BJ (cell line): ENCODE results near the gene MYO1D. TPM values are rescaled to one million over a fixed set of nuclear protein-coding genes. Genes with fewer than 3 reads are reported as not detected.
"Not testable (repeated sequence)": the region's sequence is repeated elsewhere in the genome, so short reads cannot be mapped to it uniquely, and the experiment has no call there.

ENCODE experiments used
- CTCF ChIA-PET: fragments of 350-600 bp; formaldehyde crosslinking; extraction: SDS; loops from one replicate; lab custom pipeline; 2021; ENCODE audit warnings: antibody characterized with exemption, inconsistent platforms; lab: Yijun Ruan, JAX
- POLR2A ChIA-PET: fragments of 300-600 bp; sonication (Branson Sonifier 250); formaldehyde crosslinking; extraction: SDS; loops from one replicate; lab custom pipeline; 2021; ENCODE audit warnings: antibody characterized with exemption; lab: Charles Lee
- DNase-seq: peaks from one replicate; pipeline ENCODE4 v3.0.0-alpha.2; 2011; ENCODE audit warnings: low read depth
- H3K27me3 ChIP-seq: 2 replicates; pipeline ENCODE4 v1.6.0; 2011; ENCODE audit warnings: low read length; ENCODE audit not compliant: control insufficient read depth, insufficient read depth
- H3K36me3 ChIP-seq: 2 replicates; pipeline ENCODE4 v1.5.1; 2011; ENCODE audit warnings: low read length; ENCODE audit not compliant: control insufficient read depth, insufficient read depth
- H3K4me3 ChIP-seq: 2 replicates; pipeline ENCODE4 v1.5.1; 2011; ENCODE audit warnings: low read depth, mild to moderate bottlenecking, control low read depth, low read length
- polyA plus RNA-seq: library from polyadenylated mRNA; depleted of rRNA; stranded (reverse); fragments of >200 nt; gene quantifications from 2 replicates; pipeline ENCODE4 v1.2.3, GENCODE V29; 2011
- TF ChIP-seq, protein P1 (sequence below): IDR thresholded peaks from 2 replicates; pipeline ENCODE4 v1.5.1; 2011; ENCODE audit warnings: low read depth, mild to moderate bottlenecking, control low read depth, inconsistent platforms, low read length, moderate library complexity; ENCODE audit not compliant: insufficient read depth

Gene MYO1D
- polyA plus RNA-seq, 1 experiment: 23.6 TPM

DNA sequence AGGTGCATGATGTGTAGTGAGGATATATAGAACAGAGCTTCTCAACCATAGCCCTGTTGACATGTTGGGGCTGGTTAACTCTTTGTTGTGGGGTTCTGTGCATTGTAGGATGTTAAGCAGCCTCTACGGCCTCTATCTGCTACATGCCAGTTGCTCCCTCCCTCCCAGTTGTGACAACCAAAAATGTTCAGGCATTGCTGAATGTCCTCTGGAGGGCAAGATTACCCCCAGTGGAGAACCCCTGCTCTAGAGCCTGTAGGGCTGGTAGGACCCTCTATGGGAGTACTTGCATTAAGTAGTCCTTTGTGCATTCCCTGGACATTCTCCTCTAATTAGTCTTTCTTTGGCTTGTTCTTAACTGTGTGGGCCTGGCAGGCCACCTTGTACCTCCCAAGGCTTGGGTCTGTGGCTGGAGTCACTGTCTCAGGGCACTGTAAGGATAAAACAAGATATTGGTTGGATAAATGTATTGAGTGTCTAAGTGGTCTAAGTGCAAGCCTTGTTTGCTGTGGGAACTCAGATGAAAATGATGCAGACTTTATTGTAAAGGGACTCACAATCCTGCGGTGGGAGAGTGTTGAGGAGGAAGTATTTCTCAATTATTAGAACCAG lies 19.8 kb upstream of the MYO1D start:
- ChIA-PET CTCF (interaction anchor here (1.2 to 2.1 kb wide), 3 partner anchors 13 to 20 kb away, joined by 3 to 11 read pairs (median 10); partner anchors contain the start of gene MYO1D), POLR2A (no interaction called here)

DNA sequence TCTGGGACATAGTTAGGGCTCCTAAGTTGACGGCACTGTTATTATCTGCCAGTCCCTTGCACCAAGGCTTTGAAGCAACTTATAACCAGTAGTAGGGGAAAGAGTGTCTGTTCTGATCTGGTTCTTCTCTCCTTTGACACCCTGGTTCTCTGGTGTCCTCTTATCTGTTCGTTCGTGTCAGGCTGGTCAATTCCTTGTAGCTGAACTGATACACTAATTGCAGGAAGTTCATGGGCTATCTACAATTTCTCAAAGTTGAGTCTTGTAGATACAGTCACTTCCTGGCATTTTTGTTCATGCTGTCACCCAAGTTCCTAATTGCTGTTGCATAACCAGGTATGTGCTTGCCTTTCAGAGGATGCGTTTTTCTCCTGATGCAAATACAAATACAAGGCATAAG lies 17.3 kb upstream of the MYO1D start:
- no peaks in the 10 kb centered on the region for H3K27me3 ChIP-seq
- no peak for DNase-seq
- H3K36me3 ChIP-seq: no peaks in the 10 kb centered on the region
- ChIA-PET CTCF (no interaction called here), POLR2A (no interaction called here)
- TF ChIP-seq, protein P1, sequence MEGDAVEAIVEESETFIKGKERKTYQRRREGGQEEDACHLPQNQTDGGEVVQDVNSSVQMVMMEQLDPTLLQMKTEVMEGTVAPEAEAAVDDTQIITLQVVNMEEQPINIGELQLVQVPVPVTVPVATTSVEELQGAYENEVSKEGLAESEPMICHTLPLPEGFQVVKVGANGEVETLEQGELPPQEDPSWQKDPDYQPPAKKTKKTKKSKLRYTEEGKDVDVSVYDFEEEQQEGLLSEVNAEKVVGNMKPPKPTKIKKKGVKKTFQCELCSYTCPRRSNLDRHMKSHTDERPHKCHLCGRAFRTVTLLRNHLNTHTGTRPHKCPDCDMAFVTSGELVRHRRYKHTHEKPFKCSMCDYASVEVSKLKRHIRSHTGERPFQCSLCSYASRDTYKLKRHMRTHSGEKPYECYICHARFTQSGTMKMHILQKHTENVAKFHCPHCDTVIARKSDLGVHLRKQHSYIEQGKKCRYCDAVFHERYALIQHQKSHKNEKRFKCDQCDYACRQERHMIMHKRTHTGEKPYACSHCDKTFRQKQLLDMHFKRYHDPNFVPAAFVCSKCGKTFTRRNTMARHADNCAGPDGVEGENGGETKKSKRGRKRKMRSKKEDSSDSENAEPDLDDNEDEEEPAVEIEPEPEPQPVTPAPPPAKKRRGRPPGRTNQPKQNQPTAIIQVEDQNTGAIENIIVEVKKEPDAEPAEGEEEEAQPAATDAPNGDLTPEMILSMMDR: no peak
- no peak overlapping the region for H3K4me3 ChIP-seq

More for the DNA sequence above, 19.8 kb upstream of the MYO1D start:
- DNase-seq: no peak
- Histone ChIP-seq H3K4me3 (no peak overlapping the region), H3K36me3 (no peaks in the 10 kb centered on the region), H3K27me3 (no peaks in the 10 kb centered on the region)
- TF ChIP-seq, protein P1: no peak

GRCh38 chr17:32887410-32887809 lies 10.5 kb upstream of the MYO1D start:
- CTCF ChIA-PET: interaction anchor here (2.9 kb wide), 1 partner anchor 11 kb away, joined by 13 read pairs; the partner anchor contains the start of gene MYO1D
- DNase-seq, H3K4me3 ChIP-seq, H3K27me3 ChIP-seq, POLR2A ChIA-PET, H3K36me3 ChIP-seq: not testable (repeated sequence)

DNA sequence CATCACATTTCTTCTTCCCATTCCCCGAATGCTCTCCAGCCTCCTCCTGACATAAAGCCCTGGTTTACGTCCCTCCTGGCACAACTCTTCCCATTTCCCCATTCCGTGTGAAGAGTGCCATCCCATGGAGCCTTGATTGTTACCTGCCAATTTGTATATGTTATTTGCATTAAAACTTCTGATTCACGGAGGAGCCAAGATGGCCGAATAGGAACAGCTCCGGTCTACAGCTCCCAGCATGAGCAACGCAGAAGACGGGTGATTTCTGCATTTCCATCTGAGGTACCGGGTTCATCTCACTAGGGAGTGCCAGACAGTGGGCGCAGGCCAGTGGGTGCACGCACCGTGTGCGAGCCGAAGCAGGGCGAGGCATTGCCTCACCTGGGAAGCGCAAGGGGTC lies 10.0 kb upstream of the MYO1D start:
- CTCF ChIA-PET: interaction anchor here (1.4 to 2.9 kb wide), 3 partner anchors 10 to 26 kb away, joined by 3 to 13 read pairs (median 9); partner anchors contain the start of gene MYO1D
- POLR2A ChIA-PET, H3K27me3 ChIP-seq, H3K36me3 ChIP-seq, DNase-seq, H3K4me3 ChIP-seq: not testable (repeated sequence)

DNA sequence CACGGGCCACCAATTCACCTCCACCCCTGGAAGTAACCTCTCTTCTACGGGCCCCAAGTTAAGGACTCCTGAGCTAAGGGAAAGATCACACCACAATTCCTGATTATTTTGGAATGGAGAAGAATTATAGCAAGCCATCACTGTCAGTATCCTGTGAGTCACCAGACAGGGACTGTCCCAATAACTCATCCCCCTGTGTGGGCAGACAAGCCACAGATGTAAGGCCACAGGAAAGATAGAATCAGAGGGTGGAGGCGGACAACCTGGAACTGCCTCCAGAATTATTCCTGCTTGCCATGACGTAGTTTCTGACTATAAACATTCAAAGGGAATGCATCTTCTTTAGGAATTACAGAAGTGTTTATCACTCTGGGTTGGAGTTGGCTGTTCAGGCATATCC lies 5.8 kb upstream of the MYO1D start:
- POLR2A ChIA-PET: no interaction called here
- Histone ChIP-seq H3K4me3 (no peak overlapping the region), H3K36me3 (no peaks in the 10 kb centered on the region), H3K27me3 (no peaks in the 10 kb centered on the region)
- CTCF ChIA-PET: interaction anchor here (1.1 to 1.3 kb wide), 3 partner anchors 27 to 112 kb away, joined by 3 to 6 read pairs (median 3); no protein-coding TSS in a partner anchor
- no peak for DNase-seq
- TF ChIP-seq, protein P1: no peak

DNA sequence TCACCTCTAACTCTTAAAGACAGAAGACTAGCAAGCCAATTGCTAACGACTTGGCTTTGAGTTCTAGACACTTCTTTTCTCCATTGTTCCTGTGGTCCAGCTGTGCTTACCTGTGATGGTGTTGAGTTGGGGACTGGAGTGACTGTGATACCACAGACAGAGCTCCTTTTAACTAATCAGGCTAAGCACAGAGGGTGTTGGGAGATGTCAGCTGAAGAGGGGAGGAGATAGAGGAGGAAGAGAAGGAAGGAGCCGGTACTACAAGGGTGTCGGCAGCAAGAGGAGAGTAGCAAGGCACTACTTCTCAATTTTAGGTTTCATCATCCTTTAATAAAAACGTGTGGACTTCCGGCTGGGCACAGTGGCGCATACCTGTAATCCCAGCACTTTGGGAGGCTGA lies 5.1 kb upstream of the MYO1D start:
- CTCF ChIA-PET: no interaction called here
- Histone ChIP-seq H3K36me3 (no peaks in the 10 kb centered on the region), H3K27me3 (no peaks in the 10 kb centered on the region), H3K4me3 (no peak overlapping the region)
- POLR2A ChIA-PET: no interaction called here
- DNase-seq: no peak
- TF ChIP-seq, protein P1: no peak
